ENCODE data around the gene CEACAM19.
"Not testable (repeated sequence)": the region's sequence is repeated elsewhere in the genome, so short reads cannot be mapped to it uniquely, and the experiment has no call there.

GRCh38 chr19:44709434-44710266, 38.4 kb downstream of the CEACAM19 start:
- TF ChIP-seq, protein P1, sequence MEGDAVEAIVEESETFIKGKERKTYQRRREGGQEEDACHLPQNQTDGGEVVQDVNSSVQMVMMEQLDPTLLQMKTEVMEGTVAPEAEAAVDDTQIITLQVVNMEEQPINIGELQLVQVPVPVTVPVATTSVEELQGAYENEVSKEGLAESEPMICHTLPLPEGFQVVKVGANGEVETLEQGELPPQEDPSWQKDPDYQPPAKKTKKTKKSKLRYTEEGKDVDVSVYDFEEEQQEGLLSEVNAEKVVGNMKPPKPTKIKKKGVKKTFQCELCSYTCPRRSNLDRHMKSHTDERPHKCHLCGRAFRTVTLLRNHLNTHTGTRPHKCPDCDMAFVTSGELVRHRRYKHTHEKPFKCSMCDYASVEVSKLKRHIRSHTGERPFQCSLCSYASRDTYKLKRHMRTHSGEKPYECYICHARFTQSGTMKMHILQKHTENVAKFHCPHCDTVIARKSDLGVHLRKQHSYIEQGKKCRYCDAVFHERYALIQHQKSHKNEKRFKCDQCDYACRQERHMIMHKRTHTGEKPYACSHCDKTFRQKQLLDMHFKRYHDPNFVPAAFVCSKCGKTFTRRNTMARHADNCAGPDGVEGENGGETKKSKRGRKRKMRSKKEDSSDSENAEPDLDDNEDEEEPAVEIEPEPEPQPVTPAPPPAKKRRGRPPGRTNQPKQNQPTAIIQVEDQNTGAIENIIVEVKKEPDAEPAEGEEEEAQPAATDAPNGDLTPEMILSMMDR (IDR thresholded peaks at IDR 0.05): not testable (repeated sequence)
- TF ChIP-seq POLR2A (IDR thresholded peaks at IDR 0.05): not testable (repeated sequence)

Measured in heart left ventricle (tissue), 13 donors.